ENCODE results near the gene AOPEP.
A peak's percentile ranks its signal among the peaks of the same experiment; 100 is the strongest.
"Not testable (repeated sequence)": the region's sequence is repeated elsewhere in the genome, so short reads cannot be mapped to it uniquely, and the experiment has no call there.

AOPEP gene

DNA sequence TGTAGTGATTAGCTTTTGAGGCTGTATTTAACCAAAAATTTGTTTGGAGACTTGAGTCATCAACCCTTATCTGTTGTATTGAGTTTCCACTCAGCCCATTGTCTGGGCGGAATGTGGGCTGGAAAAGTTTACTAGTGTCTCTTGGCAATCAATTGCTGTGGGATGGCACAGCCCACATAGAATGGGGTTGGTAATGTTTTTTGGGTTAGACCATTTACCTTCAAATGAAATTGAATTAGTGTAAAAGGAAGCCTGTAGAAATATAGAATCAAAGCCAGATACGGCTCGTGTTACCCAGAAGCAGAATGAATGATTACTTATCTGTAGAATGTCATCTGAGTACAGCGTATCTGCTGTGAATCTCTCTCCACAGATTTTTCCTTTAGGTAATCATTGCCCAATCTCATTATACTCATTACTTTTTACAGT, 142.9 kb downstream of the AOPEP start:
- peak in 1 of 2 experiments; percentile 22 for DNase-seq (ENCODE audit: low read depth in 2 of 2)

DNA sequence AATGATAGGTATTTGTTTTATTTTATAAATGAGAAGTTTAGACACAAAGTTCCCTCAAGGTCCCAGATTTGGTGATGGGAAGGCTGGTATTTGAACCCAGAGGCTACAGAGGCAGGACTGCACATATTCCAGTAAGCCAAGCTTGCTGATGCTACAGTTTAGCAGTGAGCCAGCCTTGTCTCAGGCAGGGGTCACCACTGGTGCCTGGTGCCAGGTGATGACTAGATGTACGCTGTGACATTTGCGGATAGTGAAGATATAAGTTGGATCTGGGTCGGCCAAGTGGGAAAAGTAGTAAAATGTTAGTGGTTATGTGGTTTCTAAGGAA, 143.9 kb downstream of the AOPEP start:
- no peak for DNase-seq (ENCODE audit: low read depth in 2 of 2)

DNA sequence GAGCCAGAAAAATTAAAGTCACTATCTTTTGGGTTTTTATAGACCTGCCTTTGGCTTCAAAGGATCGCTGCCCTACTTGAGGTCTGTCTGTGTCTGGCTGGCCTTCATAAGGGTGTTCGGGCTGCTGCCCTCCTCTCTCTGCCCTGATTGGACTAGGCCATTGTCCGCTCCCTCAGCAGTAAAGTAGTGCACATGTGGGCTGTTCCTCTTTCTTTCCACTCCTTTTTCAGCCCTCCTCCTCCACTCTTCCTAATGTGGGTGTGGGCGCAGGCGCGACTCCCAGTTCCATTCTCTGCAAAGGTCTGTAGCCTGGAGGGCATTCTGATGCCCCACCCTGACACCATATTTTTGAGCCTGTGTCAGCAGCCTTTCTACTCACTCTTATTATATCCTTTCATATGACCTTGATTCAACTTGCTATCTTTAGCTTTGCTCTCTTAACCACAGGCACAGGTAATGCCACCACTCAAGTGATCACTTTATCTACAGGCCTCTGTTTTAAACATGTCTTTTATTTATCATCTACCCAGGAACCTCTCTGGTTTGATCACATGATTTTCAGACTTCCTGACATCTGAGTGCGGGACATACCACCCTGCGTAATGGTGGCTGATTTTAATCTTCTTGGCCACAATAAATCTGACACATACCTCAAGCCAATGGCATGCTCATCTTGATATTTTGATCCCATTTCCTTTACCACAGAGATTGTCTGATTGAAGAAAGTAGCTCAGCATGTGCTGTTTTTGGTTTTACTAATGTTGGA, 144.5 kb downstream of the AOPEP start:
- DNase-seq (ENCODE audit: low read depth in 2 of 2): no peak

DNA sequence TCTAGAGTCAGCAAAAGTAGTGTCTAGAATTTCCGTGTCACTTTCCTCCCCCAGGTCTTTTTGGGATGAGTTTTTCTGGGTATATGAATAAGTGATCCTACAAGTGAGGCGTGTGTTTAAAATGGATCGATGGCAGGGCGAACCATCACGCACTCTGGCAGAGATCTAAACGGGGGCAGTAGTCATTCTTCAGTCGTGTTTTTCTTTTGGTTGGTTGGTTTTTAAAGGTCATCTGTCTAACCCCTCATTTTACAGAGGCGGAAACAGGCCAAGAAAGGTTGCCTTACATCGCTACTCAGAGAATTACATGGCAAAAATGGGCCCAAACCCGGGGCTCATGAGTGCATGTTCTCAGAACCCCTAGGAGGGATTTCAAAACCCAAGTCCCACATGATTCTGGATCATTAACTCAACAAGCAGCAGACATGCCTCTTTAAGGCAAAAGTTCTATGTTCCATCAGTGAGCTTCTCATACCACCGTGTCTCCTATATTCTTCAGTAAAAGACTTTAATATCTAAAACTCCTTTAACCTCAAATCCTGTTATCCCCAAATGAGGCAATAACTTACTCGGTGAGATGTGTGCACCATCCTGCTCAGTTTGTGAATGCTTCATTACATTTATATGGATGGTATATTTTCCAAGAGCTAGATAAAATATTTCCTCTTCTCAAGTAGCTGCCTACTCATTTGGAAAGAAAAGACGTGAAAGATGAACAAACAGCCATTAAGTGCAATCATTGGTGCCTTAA, 145.8 kb downstream of the AOPEP start:
- DNase-seq (ENCODE audit: low read depth in 2 of 2): no peak

DNA sequence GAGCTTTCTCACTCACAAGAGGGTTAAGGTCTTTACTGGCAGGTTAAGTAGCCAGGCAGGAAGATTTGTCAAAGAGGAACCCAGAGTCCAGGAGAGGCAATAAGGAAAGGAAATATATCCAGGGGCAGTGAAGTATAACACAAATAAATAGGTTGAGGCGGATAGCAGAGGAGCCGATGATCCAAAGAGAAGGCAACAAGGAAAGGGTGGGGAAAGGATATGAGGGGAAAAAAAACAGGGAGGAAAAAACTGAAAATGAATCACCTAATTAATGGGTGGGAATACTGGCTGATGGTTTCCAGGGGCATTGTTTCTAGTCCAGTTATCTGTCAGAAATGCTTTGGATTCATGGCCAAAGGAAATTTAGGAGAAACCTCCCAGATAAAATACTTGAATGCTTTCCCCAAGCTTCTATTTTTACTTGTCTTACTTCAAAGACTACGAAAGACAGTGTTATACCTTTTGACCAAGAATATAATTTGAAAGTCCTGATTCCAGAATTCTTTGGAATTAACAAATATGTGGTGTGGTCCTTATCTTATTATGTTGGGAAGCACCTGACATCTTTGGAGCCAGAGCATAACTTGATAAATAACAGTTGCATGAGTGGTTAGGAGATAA, 146.5 kb downstream of the AOPEP start:
- no peak for DNase-seq (ENCODE audit: low read depth in 2 of 2)

DNA sequence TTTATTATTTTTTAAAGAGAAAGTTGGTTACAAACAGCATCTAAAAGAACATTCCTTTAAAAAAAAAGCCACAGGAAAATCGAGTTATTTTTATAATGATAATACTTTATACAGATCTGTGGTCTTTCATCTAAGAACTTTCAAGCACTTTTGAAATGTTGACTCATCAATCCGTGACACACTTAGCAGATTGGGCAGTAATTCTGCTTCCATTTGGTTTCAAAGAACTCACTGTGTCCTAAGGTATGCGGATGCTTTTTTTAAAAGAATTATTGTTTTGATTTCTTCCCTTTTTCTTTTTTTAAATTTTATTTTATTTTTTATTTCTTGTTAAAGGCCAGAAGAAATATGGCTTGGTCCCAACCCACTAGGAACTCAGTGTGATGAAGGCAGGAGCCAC, 147.8 kb downstream of the AOPEP start:
- no peak for DNase-seq (ENCODE audit: low read depth in 2 of 2)

DNA sequence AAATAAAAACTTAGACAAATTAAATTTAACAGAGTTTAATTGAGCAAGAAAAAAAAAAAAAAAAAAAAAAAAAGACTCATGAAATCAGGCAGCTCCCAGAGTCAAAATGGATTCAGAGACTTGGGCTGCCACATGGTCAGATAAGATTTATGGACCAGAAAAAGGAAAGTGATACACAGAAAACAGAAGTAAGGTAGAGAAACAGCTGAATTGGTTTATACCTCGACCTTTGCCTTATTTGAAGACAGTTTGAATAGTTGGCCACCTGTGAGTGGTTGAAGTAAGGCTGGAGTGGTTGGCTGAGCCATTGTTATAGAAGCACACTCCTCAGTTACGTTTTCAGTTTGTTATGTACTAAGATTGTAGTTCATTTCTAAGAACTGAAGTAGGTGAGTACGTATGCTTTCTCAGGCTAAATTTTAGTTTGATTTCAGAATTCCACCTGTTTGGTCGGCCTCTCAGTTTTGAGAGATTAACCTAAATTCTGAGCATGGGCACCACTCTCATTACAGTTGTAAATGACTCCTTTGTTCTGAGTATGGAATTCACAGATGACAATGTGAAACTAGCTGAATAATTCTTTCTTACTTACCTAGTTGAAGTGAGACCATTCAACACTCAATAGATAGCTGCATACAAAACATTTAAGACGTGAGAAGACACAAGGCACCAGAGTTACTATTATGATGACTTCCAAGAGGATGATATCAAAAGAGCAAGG, 149.0 kb downstream of the AOPEP start:
- DNase-seq (ENCODE audit: low read depth in 2 of 2): no peak

DNA sequence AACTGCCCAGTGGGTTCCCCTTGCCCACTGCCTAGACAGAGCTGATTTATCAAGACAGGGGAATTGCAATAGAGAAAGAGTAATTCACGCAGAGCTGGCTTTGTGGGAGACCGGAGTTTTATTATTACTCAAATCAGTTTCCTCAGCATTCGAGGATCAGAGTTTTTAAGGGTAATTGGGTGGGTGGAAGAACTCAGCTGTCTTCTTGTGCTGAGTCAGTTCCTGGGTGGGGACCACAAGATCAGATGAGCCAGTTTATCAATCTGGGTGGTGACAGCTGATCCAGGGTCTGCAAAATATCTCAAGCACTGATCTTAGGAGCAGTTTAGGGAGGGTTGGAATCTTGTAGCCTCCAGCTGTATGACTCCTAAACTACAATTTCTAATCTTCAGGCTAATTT, 152.3 kb downstream of the AOPEP start:
- not testable (repeated sequence) for DNase-seq (ENCODE audit: low read depth in 2 of 2)

DNA sequence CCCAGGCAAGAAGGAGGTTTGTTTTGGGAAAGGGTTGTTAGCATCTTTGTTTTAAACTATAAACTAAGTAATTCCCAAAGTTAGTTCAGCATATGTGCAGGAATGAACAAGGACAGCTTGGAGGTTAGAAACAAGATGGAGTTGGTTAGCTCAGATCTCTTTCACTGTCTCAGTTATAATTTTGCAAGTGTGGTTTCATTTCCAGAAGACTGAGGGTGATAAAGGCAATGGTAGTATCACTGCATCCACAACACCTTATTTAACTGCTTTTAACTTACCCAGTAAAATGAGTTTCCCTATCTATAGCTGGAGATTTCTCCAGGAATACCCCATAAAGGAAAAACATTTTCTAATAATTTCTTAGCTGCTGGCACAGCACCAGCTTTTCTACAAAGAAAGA, 152.7 kb downstream of the AOPEP start:
- DNase-seq (ENCODE audit: low read depth in 2 of 2): no peak

DNA sequence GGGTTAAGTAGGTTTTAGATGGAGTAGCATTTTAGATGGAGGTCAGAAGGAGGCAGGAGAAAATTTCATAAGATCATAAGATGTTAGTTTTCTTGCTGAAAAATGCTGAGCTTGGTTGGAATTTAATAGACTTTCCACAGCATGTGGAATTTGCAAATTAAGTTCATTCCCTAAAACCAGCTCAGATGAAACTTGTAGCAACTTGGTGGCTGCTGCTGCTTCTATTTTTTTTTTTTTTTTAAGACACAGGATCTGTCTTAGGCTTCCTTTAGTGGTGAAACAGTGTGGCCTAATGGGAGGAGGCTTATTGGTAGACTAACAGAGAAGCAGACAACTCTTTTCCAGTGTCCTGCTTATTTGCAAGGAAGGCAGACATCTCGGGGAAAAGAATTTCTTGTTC, 154.5 kb downstream of the AOPEP start:
- DNase-seq (ENCODE audit: low read depth in 2 of 2): no peak

DNA sequence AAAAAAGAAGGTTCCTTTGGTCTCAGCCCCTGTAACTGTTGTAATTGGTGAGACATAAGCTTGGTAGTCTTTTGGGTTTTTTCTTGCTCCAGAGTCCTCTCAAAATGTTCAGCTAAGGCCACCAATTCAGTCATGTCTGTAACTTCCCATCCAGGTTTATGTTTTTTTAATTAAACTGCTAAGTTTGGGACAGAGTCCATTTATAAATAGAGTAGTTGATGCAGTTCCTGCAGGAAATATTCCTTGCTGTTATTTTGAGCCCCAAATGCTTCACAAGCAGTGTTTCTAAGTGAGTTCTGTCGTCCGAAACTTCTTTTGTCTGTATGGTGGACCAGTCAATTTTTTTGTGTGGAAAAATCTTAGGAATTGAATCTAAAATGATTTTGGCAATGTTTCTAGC, 155.0 kb downstream of the AOPEP start:
- no peak for DNase-seq (ENCODE audit: low read depth in 2 of 2)

DNA sequence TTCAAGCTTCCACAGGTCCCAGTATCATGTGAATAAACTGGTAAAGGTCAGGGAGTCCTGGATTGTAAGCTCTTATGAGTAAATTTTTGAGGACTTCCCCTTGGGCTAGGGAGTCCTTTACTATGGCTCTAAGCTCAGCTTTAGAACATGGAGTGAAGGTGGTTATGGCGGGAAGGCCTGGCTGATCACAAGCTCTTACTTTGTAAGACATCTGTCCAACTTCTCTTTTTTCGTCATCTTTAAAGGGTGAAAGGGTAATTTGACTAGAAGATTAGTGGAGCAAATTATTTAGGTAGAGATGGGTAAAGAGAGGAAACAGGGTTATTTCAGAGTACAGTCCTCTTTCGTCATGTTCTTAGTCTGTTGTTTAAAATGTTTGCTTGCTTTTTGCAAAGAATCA, 155.4 kb downstream of the AOPEP start:
- DNase-seq (ENCODE audit: low read depth in 2 of 2): no peak

DNA sequence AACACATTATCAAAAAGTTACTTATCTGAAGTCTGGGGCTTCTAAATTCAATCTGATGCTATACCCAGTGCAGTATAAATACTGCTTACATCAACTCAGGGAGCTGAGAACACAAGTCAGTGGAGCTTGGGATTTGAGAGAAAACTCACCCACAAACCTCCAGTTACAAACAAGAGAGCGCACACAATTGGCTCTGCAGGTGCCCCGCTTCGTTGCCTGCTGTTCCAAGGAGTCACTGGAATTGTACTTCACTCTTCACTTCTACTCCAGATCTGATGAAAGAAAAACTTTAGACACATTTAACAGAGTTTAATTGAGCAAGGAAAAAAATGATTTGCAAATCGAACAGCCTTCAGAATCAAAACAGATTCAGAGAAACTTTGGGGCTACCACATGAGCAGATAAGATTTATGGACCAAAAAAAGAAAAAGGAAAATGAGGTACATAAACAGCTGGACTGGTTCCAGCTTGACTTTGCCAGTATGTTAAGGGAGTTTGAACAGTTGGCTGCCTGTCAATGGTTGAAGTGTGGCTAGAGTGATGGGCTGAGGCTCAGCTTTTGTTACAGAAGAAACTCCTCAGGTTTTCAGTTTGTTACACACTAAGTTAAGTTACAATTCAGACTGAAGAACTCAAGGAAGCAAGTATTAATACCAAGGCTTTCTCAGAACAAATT, 156.6 kb downstream of the AOPEP start:
- no peak for DNase-seq (ENCODE audit: low read depth in 2 of 2)

DNA sequence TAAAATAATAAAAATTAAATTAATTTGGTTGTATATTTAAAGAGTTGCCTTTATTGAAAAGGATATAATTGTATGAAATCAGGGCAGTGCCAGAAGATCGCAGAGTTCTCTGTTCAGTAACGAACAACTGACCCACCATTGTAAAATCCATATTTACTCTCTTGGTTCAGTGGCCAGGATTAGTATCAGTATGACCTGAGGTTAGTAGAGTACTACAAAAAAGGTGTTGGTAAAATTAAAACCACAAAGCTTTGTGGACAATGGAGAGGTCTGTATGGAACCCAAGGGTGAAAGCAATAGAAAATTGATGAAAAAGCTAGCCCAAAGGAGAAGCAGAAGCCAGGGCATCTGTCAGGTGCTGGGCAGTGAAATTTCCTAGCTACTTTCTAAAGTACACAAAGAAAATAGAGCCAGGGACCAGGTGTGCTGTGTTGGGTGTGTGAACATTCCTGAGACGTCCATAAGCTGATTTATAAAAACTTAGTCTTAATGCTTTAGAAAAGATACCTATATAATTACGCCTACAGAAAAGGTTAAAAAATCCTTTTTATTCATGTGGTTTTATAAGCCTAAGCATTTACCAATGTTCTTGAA, 159.5 kb downstream of the AOPEP start:
- no peak for DNase-seq (ENCODE audit: low read depth in 2 of 2)

DNA sequence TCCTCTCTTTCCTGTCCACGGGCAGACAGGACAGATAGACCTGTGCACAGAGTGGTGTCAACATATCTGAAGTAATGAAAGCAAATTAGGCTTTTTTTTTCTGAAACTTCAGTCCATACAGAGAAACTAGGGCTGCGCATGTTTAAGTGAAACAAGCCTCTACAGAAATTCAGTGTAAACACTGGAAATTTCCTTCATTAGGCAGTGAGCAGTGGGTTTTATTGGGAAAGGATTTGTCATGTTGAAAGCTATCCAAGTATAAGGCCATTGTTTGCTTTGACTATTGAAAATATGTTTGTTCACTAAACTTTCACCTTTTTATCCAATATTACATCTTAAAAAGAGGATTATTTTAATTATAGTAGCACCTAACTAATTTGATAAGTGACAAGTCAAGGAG, 161.2 kb downstream of the AOPEP start:
- DNase-seq (ENCODE audit: low read depth in 2 of 2): no peak

DNA sequence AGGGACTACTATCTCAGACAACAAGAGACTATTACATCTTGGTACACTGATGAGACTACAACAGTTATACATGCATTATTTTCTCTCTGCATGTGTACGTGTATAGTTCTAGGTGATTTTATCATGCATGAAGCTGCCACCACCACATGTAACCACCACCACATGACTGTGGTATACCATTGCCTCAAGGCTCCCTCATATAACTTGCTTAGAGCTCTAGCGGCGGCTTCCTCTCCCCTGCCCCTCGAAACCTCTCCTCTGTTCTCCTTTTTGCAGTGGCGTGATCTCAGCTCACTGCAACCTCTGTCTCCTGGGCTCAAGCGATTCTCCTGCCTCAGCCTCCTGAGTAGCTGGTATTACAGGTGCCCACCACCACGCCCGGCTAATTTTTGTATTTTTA, 162.3 kb downstream of the AOPEP start:
- DNase-seq (ENCODE audit: low read depth in 2 of 2): no peak

DNA sequence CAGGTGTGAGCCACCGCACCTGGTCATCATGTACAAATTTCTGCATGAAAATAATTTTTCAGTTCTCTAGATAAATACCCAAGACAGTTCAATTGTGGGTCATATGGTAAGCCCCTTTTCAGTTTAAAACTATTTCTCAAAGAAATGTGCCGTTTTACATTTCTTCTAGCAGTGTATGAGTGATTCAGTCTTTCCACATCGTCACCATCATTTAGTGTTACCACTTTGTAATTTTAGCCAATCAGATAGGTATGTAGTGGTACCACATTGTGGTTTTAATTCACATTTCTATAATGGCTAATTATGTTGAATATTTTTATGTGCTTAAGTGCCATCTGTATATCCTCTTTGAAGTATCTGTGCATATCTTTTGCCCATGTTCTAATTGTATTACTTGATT, 163.1 kb downstream of the AOPEP start:
- DNase-seq (ENCODE audit: low read depth in 2 of 2): no peak

DNA sequence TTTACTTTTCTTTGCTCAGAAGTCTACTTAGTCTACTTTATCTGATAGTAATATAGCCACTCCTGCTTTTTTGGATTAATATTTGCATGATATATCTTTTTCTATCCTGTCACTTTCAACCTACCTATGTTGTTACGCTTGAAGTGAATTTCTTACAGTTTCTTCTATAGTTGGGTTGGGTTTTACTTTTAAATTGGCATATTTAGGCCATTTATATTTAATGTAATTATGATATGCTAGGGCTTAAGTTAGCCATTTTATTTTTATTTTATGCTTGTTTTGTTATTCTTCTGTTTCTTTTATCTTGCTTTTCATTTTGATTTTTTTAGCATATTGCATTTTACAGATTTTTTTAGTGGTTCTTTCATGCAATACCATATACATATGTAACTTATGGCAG, 164.7 kb downstream of the AOPEP start:
- DNase-seq (ENCODE audit: low read depth in 2 of 2): no peak

DNA sequence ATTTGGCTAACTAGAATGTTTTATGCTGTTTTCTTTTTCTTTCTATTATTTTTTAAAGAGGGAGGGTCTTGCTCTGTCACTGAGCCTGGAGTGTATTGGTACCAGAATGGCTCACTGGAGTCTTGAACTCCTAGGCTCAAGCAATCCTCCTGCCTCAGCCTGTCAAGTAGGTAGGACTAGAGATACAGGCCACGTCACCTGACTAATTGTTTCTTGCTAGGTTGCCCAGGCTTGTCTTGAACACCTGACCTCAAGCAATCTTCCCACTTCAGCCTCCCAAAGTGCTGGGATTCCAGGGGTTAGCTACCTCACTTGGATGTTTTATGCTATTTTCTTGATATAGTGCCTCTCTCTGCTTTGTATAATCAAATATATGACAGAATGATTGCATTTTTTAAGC, 166.2 kb downstream of the AOPEP start:
- DNase-seq (ENCODE audit: low read depth in 2 of 2): no peak

DNA sequence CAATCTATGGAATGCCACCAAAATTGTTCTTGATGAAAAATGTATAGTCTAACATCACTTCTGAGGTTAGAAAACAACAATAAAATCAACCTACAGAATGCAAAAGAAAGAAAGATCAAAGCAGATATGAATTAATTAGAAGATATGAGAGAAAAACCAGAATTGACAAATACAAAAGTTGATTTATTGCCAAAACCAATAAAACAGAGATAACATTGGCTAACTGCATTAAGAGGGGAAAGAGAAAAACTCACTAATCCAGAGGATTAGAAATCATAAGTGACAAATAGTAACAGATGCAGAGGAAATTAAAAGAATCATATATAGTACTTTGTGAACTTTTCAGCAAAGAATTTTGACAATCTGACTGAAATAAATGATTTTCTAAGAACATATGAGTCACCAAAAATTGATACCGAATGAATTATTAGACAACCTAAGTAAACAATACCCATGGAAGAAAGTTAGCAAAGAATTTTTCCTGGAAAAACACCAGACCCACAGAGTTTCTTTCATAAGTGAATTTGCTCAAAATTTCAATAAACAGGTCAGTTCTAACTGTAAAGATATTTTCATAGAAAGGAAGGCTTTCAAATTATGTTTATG, 167.7 kb downstream of the AOPEP start:
- DNase-seq (ENCODE audit: low read depth in 2 of 2): no peak

DNA sequence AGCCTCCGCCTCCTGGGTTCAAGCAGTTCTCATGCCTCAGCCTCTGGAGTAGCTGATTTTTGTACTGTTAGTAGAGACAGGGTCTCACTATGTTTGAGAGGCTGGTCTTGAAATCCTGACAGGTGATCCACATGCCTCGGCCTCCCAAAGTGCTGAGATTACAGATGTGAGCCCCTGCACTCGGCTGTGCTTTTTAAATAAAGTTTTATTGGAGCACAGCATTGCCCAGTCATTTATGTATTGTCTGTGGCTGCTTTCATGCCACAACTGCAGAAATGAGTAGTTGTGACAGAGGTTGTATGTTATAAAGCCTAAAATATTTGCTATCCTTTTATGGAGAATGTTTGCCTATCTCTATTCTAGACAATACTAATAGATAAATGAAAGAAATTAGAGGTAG, 169.2 kb downstream of the AOPEP start:
- DNase-seq (ENCODE audit: low read depth in 2 of 2): no peak
